GM19351 (cell line): ENCODE measurements around the gene REG1B.
"Not testable (repeated sequence)": the region's sequence is repeated elsewhere in the genome, so short reads cannot be mapped to it uniquely, and the experiment has no call there.

Source experiments
- ATAC-seq: cut with Tn5 transposase; IDR thresholded peaks from one replicate; pipeline ENCODE4 v1.9.1; 2021; ENCODE audit warnings: mild to moderate bottlenecking, moderate library complexity; ENCODE audit not compliant: unreplicated experiment

Gene REG1B

GRCh38 chr2:79085382-79085781 is 2.4 kb downstream of the REG1B start:
- no peak for ATAC-seq

GRCh38 chr2:79084495-79085135 is 3.2 kb downstream of the REG1B start:
- ATAC-seq, result no peak

- no peak for ATAC-seq
Observed at GRCh38 chr2:79083597-79084251, 4.1 kb downstream of the REG1B start.

GRCh38 chr2:79082987-79083386 is 4.8 kb downstream of the REG1B start:
- ATAC-seq, result no peak

- ATAC-seq, result no peak
Observed at GRCh38 chr2:79071078-79071477, 16.7 kb downstream of the REG1B start.

GRCh38 chr2:79065201-79065600 is 22.6 kb downstream of the REG1B start:
- no peak for ATAC-seq

GRCh38 chr2:79054769-79055168 is 33.0 kb downstream of the REG1B start:
- ATAC-seq, result not testable (repeated sequence)

GRCh38 chr2:79053486-79053885 is 34.3 kb downstream of the REG1B start:
- ATAC-seq, result not testable (repeated sequence)

GRCh38 chr2:79041032-79041448 is 46.8 kb downstream of the REG1B start:
- no peak for ATAC-seq

- no peak for ATAC-seq
Observed at GRCh38 chr2:79039944-79040343, 47.8 kb downstream of the REG1B start.
